GM21381 (cell line): ENCODE data around the gene TCF19.
"Not testable (repeated sequence)": the region's sequence is repeated elsewhere in the genome, so short reads cannot be mapped to it uniquely, and the experiment has no call there.

Experiments used
- ATAC-seq: cut with Tn5 transposase; IDR thresholded peaks from one replicate; pipeline ENCODE4 v1.9.1; 2021; ENCODE audit warnings: mild to moderate bottlenecking, moderate library complexity; ENCODE audit not compliant: unreplicated experiment

TCF19 gene

GRCh38 chr6:31178143-31179041 lies 20.0 kb downstream of the TCF19 start:
- ATAC-seq: no peak

- no peak for ATAC-seq
Measured at GRCh38 chr6:31179042-31179386, 20.6 kb downstream of the TCF19 start.

GRCh38 chr6:31179896-31180295 lies 21.5 kb downstream of the TCF19 start:
- ATAC-seq: no peak

- no peak for ATAC-seq
Measured at GRCh38 chr6:31180500-31180899, 22.1 kb downstream of the TCF19 start.

GRCh38 chr6:31183287-31183686 lies 24.9 kb downstream of the TCF19 start:
- ATAC-seq: not testable (repeated sequence)

GRCh38 chr6:31183859-31184258 lies 25.5 kb downstream of the TCF19 start:
- ATAC-seq: not testable (repeated sequence)

GRCh38 chr6:31185695-31186051 lies 27.3 kb downstream of the TCF19 start:
- not testable (repeated sequence) for ATAC-seq

- ATAC-seq: no peak
Measured at GRCh38 chr6:31186052-31186734, 27.8 kb downstream of the TCF19 start.

GRCh38 chr6:31187780-31188194 lies 29.4 kb downstream of the TCF19 start:
- ATAC-seq: no peak

GRCh38 chr6:31189223-31189622 lies 30.8 kb downstream of the TCF19 start:
- ATAC-seq: not testable (repeated sequence)

GRCh38 chr6:31190488-31190887 lies 32.1 kb downstream of the TCF19 start:
- no peak for ATAC-seq

- not testable (repeated sequence) for ATAC-seq
Measured at GRCh38 chr6:31192431-31193105, 34.2 kb downstream of the TCF19 start.

GRCh38 chr6:31193206-31193605 lies 34.8 kb downstream of the TCF19 start:
- ATAC-seq: no peak

- ATAC-seq: no peak
Measured at GRCh38 chr6:31194061-31194834, 35.9 kb downstream of the TCF19 start.

- ATAC-seq: not testable (repeated sequence)
Measured at GRCh38 chr6:31195308-31195979, 37.1 kb downstream of the TCF19 start.

GRCh38 chr6:31196251-31197022 lies 38.0 kb downstream of the TCF19 start:
- not testable (repeated sequence) for ATAC-seq

GRCh38 chr6:31197559-31198305 lies 39.3 kb downstream of the TCF19 start:
- peak; percentile 66 for ATAC-seq

GRCh38 chr6:31199105-31199452 lies 40.7 kb downstream of the TCF19 start:
- not testable (repeated sequence) for ATAC-seq
